B cell (primary cell): ENCODE data around the gene QKI. TPM values are rescaled to one million over a fixed set of nuclear protein-coding genes. Genes with fewer than 3 reads are reported as not detected.
"Not testable (repeated sequence)": the region's sequence is repeated elsewhere in the genome, so short reads cannot be mapped to it uniquely, and the experiment has no call there.

Experiments used
- ATAC-seq: fragments of 200-7000 bp; cut with Tn5 transposase; one replicate; pipeline ENCODE4 v1.10.0; 2021; ENCODE audit warnings: low read depth, mild to moderate bottlenecking, moderate number of reproducible peaks, moderate library complexity
- CTCF ChIA-PET: fragments of 350-600 bp; sonication (Branson Sonifier 250); formaldehyde crosslinking; loops from one replicate; lab custom pipeline; 2021; ENCODE audit warnings: antibody characterized with exemption, inconsistent platforms; lab: Charles Lee
- POLR2A ChIA-PET: fragments of 350-600 bp; sonication (Branson Sonifier 250); formaldehyde crosslinking; loops from one replicate; lab custom pipeline; 2021; ENCODE audit warnings: antibody characterized with exemption; lab: Charles Lee
- DNase-seq: peaks from one replicate; pipeline ENCODE4 v3.0.0; 2013
- H2AFZ ChIP-seq: 2 replicates; pipeline ENCODE4 v1.6.1; 2012; ENCODE audit warnings: mild to moderate bottlenecking, low read depth, low read length; ENCODE audit not compliant: insufficient read depth, poor library complexity, severe bottlenecking
- H3K27ac ChIP-seq, 2 donors: 1 replicate in 1 of 2; 2 replicates in 1 of 2; pipeline ENCODE4 v1.5.1; 2012 to 2013; ENCODE audit warnings: low read length in 2 of 2, mild to moderate bottlenecking in 2 of 2, moderate library complexity in 1 of 2
- H3K27me3 ChIP-seq, 4 experiments: fragments of 200-600 bp in 1 of 4; sonication (generic) in 1 of 4; replicated peaks in 1 of 4; 1 replicate in 2 of 4; 2 replicates in 2 of 4; pipeline versions ENCODE4 v1.6.1 to v1.7.0; 2013 to 2016; ENCODE audit warnings: low read length in 3 of 4, mild to moderate bottlenecking in 2 of 4, mixed read lengths in 1 of 4, moderate library complexity in 1 of 4; ENCODE audit not compliant: insufficient read depth in 4 of 4, control insufficient read depth in 3 of 4; ENCODE audit errors: control extremely low read depth in 1 of 4
- H3K36me3 ChIP-seq, 2 experiments: replicated peaks in 1 of 2; 1 replicate in 1 of 2; 2 replicates in 1 of 2; pipeline versions ENCODE4 v1.6.1 to v1.7.1; 2013; ENCODE audit warnings: low read length in 1 of 2; ENCODE audit not compliant: insufficient read depth in 2 of 2, control insufficient read depth in 1 of 2; ENCODE audit errors: control extremely low read depth in 1 of 2, extremely low read depth in 1 of 2
- H3K4me1 ChIP-seq, 2 donors: fragments of 200-600 bp in 1 of 2; sonication (generic) in 1 of 2; 1 replicate in 1 of 2; 2 replicates in 1 of 2; pipeline versions ENCODE4 v1.5.1 to v1.6.1; 2013 to 2017; ENCODE audit warnings: low read length in 2 of 2; ENCODE audit not compliant: control insufficient read depth in 2 of 2, insufficient read depth in 2 of 2
- H3K4me2 ChIP-seq: replicated peaks from 2 replicates; pipeline ENCODE3; 2012; ENCODE audit warnings: mild to moderate bottlenecking, low read depth, low read length; ENCODE audit not compliant: poor library complexity, severe bottlenecking
- H3K4me3 ChIP-seq, 5 experiments: fragments of 200-600 bp in 1 of 5; sonication (generic) in 1 of 5; 1 replicate in 3 of 5; 2 replicates in 2 of 5; pipeline versions ENCODE4 v1.5.1 to v1.7.0; 2011 to 2016; ENCODE audit warnings: low read length in 4 of 5, mild to moderate bottlenecking in 4 of 5, low read depth in 2 of 5, control low read depth in 1 of 5, moderate library complexity in 1 of 5; ENCODE audit not compliant: insufficient read depth in 1 of 5; ENCODE audit errors: control extremely low read depth in 1 of 5, extremely low read depth in 1 of 5
- H3K79me2 ChIP-seq: fragments of 200-600 bp; sonication (generic); one replicate; pipeline ENCODE4 v1.6.0; 2016; ENCODE audit warnings: low read length; ENCODE audit not compliant: control insufficient read depth, insufficient read depth
- H3K9ac ChIP-seq: fragments of 200-600 bp; sonication (generic); 2 replicates; pipeline ENCODE4 v1.6.1; 2017; ENCODE audit warnings: mild to moderate bottlenecking, low read length, moderate library complexity
- H3K9me3 ChIP-seq, 3 donors: one replicate each; pipeline versions ENCODE4 v1.6.1 to v1.7.1; 2013; ENCODE audit warnings: low read length in 2 of 3; ENCODE audit not compliant: control insufficient read depth in 2 of 3, insufficient read depth in 1 of 3; ENCODE audit errors: control extremely low read depth in 1 of 3
- H4K20me1 ChIP-seq: 2 replicates; pipeline ENCODE4 v1.6.0; 2012; ENCODE audit warnings: mild to moderate bottlenecking, low read length; ENCODE audit not compliant: insufficient read depth, control insufficient read depth, poor library complexity, severe bottlenecking
- H3K27ac Mint-ChIP-seq: one replicate; pipeline ENCODE4 v1.8.0; 2021; ENCODE audit warnings: mixed read lengths
- H3K27me3 Mint-ChIP-seq: one replicate; pipeline ENCODE4 v1.8.0; 2021; ENCODE audit warnings: mixed read lengths
- H3K4me1 Mint-ChIP-seq: one replicate; pipeline ENCODE4 v1.8.0; 2021; ENCODE audit warnings: mixed read lengths
- H3K4me3 Mint-ChIP-seq: one replicate; pipeline ENCODE4 v1.8.0; 2021; ENCODE audit warnings: mixed read lengths
- H3K9me3 Mint-ChIP-seq: one replicate; pipeline ENCODE4 v1.8.0; 2022; ENCODE audit warnings: mixed read lengths; ENCODE audit not compliant: insufficient read depth
- EZH2 ChIP-seq: IDR thresholded peaks from 2 replicates; pipeline ENCODE4 v1.6.1; 2012; ENCODE audit warnings: borderline replicate concordance, low read depth, mild to moderate bottlenecking, moderate library complexity, low read length; ENCODE audit not compliant: insufficient read depth, poor library complexity, severe bottlenecking
- WGBS: methylation state at CpG from one replicate; pipeline ENCODE4 v1.1.5; 2013; ENCODE audit warnings: missing lambda C conversion rate; ENCODE audit not compliant: insufficient coverage; 5-methylcytosine and 5-hydroxymethylcytosine counted together
- intact Hi-C: fragments of 100-400 bp; cut with micrococcal nuclease; formaldehyde crosslinking; loops from one replicate; pipeline ENCODE4 v1.10.0; 2022
- polyA plus RNA-seq: library from polyadenylated mRNA; depleted of rRNA; stranded (reverse); fragments of >200 nt; gene quantifications from 2 replicates; pipeline ENCODE4 v1.2.3, GENCODE V29; 2012
- total RNA-seq, 2 donors: library from RNA; stranded (reverse); fragments of 120-200 nt in 1 of 2; gene quantifications; 1 replicate in 1 of 2; 2 replicates in 1 of 2; pipeline versions ENCODE4 v1.2.3 to v1.2.4, GENCODE V29; 2013 to 2022
- TF ChIP-seq, protein P1 (sequence below): fragments of 200-600 bp; IDR thresholded peaks from one replicate; pipeline ENCODE4 v1.8.0; 2022; ENCODE audit warnings: antibody characterized with exemption, mild to moderate bottlenecking

Gene QKI
- total and polyA plus RNA-seq, 2 donors (not counting 1 experiment from before 2014, with no cell fraction given), result 38.8 to 79.5 TPM

DNA sequence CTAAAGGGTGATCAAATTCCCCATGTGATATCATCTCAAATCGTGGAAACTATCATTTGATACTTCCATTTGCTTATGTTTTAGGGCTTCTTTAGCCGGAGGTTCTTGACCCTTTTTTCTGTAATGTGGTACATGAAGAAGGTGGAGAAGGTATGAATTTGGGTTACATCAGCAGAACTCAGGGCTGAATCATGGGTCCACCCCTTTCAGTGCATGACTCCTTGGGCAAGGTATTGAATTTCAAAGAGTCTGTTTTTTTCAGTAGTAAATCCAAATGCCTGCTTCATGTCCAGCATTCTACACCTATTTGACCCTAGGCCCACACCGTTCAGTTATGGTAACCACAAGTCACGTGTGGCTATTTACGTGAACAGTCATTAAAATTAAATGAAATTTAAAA is 30.6 kb upstream of the QKI start:
- H3K9ac ChIP-seq, result no peak overlapping the region
- Mint-ChIP-seq H3K9me3 (peaks cover 5% of the 10 kb centered on the region), H3K4me3 (no peak overlapping the region), H3K4me1 (no peaks in the 10 kb centered on the region), H3K27me3 (peaks cover 11% of the 10 kb centered on the region), H3K27ac (no peak overlapping the region)
- WGBS, result 100% methylated on average over 1 of the region's 5 CpGs
- CTCF ChIA-PET, result no interaction called here
- H3K27me3 ChIP-seq, result no peaks in the 10 kb centered on the region
- no peaks in the 10 kb centered on the region for H3K79me2 ChIP-seq
- no peaks in the 10 kb centered on the region for H3K36me3 ChIP-seq
- no peak overlapping the region for H2AFZ ChIP-seq
- H3K4me1 ChIP-seq, result no peaks in the 10 kb centered on the region
- no peak overlapping the region for H3K27ac ChIP-seq
- POLR2A ChIA-PET, result no interaction called here
- no peak overlapping the region for H3K4me2 ChIP-seq
- ATAC-seq, result no peak
- peaks cover 0 to 7% (median 0%) of the 10 kb centered on the region in 3 donors for H3K9me3 ChIP-seq
- no peak for TF ChIP-seq EZH2
- TF ChIP-seq, protein P1, sequence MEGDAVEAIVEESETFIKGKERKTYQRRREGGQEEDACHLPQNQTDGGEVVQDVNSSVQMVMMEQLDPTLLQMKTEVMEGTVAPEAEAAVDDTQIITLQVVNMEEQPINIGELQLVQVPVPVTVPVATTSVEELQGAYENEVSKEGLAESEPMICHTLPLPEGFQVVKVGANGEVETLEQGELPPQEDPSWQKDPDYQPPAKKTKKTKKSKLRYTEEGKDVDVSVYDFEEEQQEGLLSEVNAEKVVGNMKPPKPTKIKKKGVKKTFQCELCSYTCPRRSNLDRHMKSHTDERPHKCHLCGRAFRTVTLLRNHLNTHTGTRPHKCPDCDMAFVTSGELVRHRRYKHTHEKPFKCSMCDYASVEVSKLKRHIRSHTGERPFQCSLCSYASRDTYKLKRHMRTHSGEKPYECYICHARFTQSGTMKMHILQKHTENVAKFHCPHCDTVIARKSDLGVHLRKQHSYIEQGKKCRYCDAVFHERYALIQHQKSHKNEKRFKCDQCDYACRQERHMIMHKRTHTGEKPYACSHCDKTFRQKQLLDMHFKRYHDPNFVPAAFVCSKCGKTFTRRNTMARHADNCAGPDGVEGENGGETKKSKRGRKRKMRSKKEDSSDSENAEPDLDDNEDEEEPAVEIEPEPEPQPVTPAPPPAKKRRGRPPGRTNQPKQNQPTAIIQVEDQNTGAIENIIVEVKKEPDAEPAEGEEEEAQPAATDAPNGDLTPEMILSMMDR, result no peak
- DNase-seq, result no peak
- no peaks in the 10 kb centered on the region for H4K20me1 ChIP-seq
- H3K4me3 ChIP-seq, result no peak overlapping the region
- intact Hi-C loops, result no loop called here

DNA sequence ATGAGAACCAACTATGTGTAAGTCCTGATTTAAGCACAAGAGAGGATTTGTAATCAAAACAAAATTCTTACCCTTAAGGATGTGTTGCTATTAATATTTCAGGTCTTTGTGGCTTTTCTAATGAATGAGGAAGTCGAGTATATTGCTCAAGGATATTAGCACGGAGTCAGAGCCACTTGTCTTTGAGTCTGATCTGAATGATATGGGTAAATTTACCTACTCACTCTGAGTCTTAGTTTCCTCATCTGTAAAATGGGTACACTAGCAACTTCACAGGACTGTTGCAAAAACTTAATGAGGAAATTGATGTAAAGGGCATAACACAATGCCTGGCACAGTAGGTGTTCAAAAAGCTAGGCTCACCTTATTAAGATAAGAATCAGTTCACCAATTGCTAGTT is 30.0 kb upstream of the QKI start:
- H3K4me1 ChIP-seq, result no peaks in the 10 kb centered on the region
- H3K4me3 ChIP-seq, result no peak overlapping the region
- Mint-ChIP-seq H3K27me3 (peaks cover 12% of the 10 kb centered on the region), H3K27ac (no peak overlapping the region), H3K4me3 (no peak overlapping the region), H3K4me1 (no peaks in the 10 kb centered on the region), H3K9me3 (peaks cover 5% of the 10 kb centered on the region)
- H3K4me2 ChIP-seq, result no peak overlapping the region
- no peaks in the 10 kb centered on the region for H4K20me1 ChIP-seq
- no peaks in the 10 kb centered on the region for H3K36me3 ChIP-seq
- H2AFZ ChIP-seq, result no peak overlapping the region
- ChIA-PET CTCF (no interaction called here), POLR2A (no interaction called here)
- ATAC-seq (no peak), DNase-seq (no peak)
- H3K79me2 ChIP-seq, result no peaks in the 10 kb centered on the region
- H3K27me3 ChIP-seq, result no peaks in the 10 kb centered on the region
- no CpG with 5 or more reads among the region's 2 CpGs for WGBS
- intact Hi-C loops, result no loop called here
- TF ChIP-seq, protein P1, result no peak
- no peak for TF ChIP-seq EZH2
- no peak overlapping the region for H3K27ac ChIP-seq
- no peak overlapping the region for H3K9ac ChIP-seq
- peaks cover 0 to 7% (median 0%) of the 10 kb centered on the region in 3 donors for H3K9me3 ChIP-seq

DNA sequence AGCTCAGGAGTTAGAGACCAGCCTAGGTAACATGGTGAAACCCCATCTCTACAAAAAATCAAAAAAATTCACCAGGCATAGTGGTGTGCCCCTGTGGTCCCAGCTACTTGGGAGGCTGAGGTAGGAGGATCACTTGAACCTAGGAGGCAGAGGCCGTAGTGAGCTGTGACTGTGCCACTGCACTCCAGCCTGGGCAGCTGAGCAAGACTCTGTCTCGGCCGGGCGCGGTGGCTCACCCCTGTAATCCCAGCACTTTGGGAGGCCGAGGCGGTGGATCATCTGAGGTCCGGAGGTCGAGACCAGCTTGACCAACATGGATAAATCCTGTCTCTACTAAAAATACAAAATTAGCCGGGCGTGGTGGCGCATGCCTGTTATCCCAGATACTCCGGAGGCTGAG is 29.0 kb upstream of the QKI start:
- H3K4me3 ChIP-seq, result not testable (repeated sequence)

More for the DNA sequence above, 29.0 kb upstream of the QKI start:
- H3K4me1 Mint-ChIP-seq, CTCF ChIA-PET, POLR2A ChIA-PET, H3K27ac Mint-ChIP-seq, DNase-seq, H4K20me1 ChIP-seq, H3K9me3 Mint-ChIP-seq, H3K4me2 ChIP-seq, H3K4me3 Mint-ChIP-seq, H3K9me3 ChIP-seq, H2AFZ ChIP-seq, H3K36me3 ChIP-seq, H3K27me3 ChIP-seq, H3K4me1 ChIP-seq, H3K79me2 ChIP-seq, ATAC-seq, intact Hi-C loops, H3K27ac ChIP-seq, H3K9ac ChIP-seq: not testable (repeated sequence)
- peaks cover 11% of the 10 kb centered on the region for H3K27me3 Mint-ChIP-seq
- WGBS, result 96% methylated on average over 13 of the region's 13 CpGs
